HUES48 (cell line): ENCODE data around the gene COL8A1.
A peak's percentile ranks its signal among the peaks of the same experiment; 100 is the strongest.

Experiments
- H3K27ac ChIP-seq: one replicate; pipeline ENCODE4 v1.7.0; 2013; ENCODE audit warnings: low read depth, low read length, inconsistent platforms
- H3K27me3 ChIP-seq: 2 replicates; pipeline ENCODE4 v1.6.1; 2013; ENCODE audit warnings: mild to moderate bottlenecking, low read length; ENCODE audit not compliant: control insufficient read depth, insufficient read depth
- H3K36me3 ChIP-seq: 2 replicates; pipeline ENCODE4 v1.6.1; 2013; ENCODE audit warnings: low read length; ENCODE audit not compliant: control insufficient read depth, insufficient read depth
- H3K4me1 ChIP-seq: 2 replicates; pipeline ENCODE4 v1.6.1; 2013; ENCODE audit warnings: mild to moderate bottlenecking, low read length; ENCODE audit not compliant: control insufficient read depth, insufficient read depth
- H3K4me3 ChIP-seq: 2 replicates; pipeline ENCODE4 v1.5.1; 2013; ENCODE audit warnings: mild to moderate bottlenecking, low read depth, low read length
- H3K9ac ChIP-seq: 2 replicates; pipeline ENCODE4 v1.6.1; 2013; ENCODE audit warnings: mild to moderate bottlenecking, low read depth, low read length, moderate library complexity
- H3K9me3 ChIP-seq: 2 replicates; pipeline ENCODE4 v1.6.1; 2013; ENCODE audit warnings: low read length; ENCODE audit not compliant: control insufficient read depth, insufficient read depth

COL8A1 gene

DNA sequence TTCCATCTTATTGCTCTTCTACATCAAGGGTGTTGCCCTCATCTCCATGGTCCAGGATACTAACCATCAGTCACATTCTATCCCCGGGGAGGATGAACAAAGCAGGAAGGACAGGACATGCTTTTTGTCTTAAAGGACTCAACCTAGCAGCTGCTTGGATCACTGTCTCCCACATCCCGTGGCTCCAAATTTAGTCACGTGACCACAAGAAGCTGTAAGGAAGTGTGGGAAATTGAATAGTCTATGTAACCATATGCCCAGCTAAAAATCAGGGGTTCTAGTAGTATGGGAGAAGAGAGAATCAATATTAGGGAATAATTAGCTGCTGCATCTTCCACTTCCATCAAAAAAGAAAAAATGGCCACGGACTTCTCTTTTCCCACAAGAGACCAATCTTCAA, 161.0 kb downstream of the COL8A1 start:
- Histone ChIP-seq H3K9ac (no peak overlapping the region), H3K9me3 (peaks cover 12% of the 10 kb centered on the region; the same call in 1 of the 2 replicates), H3K27ac (no peak overlapping the region), H3K4me3 (no peak overlapping the region), H3K27me3 (no peaks in the 10 kb centered on the region), H3K4me1 (no peaks in the 10 kb centered on the region), H3K36me3 (no peaks in the 10 kb centered on the region)

DNA sequence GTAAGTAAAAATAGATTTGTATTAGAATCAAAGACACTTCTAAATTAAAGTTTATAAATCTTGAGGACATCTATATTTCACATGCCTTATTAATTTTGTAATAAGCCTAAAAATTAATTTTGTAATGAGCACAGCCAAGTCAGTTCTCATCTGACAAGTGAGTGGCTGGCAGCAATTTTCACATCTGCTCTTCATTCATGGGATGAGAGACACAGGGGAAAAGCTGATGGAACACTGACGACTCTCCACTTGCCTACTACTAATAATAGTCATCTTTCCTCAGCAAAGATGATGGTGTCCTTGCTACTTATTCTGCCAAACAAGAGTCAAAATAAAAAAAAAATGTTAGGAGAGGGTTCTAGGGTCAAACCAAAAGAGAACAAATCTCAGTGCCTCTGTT, 164.9 kb downstream of the COL8A1 start:
- Histone ChIP-seq H3K4me1 (no peaks in the 10 kb centered on the region), H3K36me3 (no peaks in the 10 kb centered on the region)

DNA sequence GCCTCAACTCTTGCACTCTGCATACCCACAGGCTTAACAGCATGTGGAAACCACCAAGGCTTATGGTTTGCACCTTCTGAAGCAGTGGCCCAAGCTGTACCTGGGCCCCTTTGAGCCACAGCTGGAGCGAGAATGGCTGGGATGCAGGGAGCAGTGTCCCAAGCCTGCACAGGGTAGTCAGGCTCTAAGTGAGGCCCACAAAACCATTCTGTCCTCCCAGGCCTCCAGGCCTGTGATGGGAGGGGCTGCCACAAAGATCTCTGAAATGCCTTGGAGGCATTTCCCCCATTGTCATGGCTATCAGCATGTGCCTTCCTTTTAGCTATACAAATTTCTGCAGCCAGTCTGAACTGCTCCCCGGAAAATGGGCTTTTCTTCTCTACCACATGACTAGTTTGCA, 166.8 kb downstream of the COL8A1 start:
- no peaks in the 10 kb centered on the region for H3K36me3 ChIP-seq
- no peak overlapping the region for H3K9ac ChIP-seq
- peaks cover 27% of the 10 kb centered on the region for H3K9me3 ChIP-seq
- H3K27me3 ChIP-seq = no peaks in the 10 kb centered on the region
- no peak overlapping the region for H3K4me3 ChIP-seq
- no peaks in the 10 kb centered on the region for H3K4me1 ChIP-seq
- no peak overlapping the region for H3K27ac ChIP-seq

More for the DNA sequence above, 164.9 kb downstream of the COL8A1 start:
- Histone ChIP-seq H3K9ac (no peak overlapping the region), H3K27me3 (no peaks in the 10 kb centered on the region), H3K27ac (no peak overlapping the region), H3K4me3 (no peak overlapping the region), H3K9me3 (peaks cover 27% of the 10 kb centered on the region)

DNA sequence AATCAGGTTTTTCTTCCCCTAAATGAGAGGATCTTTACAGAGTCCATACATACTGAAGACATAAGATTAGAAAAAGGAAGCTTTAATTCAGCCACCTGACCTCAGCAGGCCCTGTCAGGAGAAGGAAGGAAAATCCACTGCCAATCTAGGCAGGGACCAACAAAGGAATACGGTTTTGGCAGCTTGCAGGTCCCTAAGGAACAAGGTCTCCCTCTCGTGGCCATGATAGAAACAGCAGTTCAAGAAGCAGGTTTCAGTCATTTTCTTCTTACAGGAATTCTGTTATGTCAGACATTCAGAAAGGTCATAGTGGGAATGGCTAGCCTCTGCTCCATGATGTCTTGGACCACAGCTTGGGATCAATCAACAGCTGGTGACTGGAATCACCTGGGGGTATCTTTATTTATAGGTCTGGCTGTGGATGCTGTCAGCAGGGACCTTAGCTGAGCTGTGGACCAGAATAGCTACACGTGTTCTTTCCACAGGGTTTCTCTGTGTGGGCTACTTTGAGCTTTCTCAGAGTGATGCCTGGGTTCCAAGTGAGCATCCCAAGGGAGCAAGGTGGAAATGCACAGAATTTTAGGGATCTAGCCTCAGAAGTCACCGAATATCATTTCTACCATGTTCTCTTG, 169.9 kb downstream of the COL8A1 start:
- no peaks in the 10 kb centered on the region for H3K27me3 ChIP-seq
- H3K27ac ChIP-seq = no peak overlapping the region
- peaks cover 23% of the 10 kb centered on the region for H3K9me3 ChIP-seq
- no peak overlapping the region for H3K9ac ChIP-seq
- H3K4me3 ChIP-seq = no peak overlapping the region
- H3K4me1 ChIP-seq = no peaks in the 10 kb centered on the region
- no peaks in the 10 kb centered on the region for H3K36me3 ChIP-seq

DNA sequence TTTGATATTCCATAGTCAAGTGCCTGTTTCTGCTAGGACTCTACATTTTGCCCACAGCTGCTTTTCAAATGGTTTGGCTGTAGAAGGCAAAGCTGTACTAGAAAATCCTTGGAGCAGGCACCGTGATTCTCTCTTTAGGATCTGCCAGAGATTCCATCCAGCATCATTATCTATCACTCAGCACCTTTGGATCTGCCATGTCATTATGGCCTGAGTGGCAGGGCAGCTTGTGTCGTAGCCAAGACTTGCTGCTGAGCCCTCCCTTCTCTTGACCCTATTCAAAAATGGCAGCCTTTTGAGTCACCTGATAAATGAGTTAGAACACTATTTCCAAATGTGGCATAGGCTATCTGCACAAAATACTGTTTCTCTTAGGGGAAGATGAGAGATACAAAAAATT, 171.2 kb downstream of the COL8A1 start:
- Histone ChIP-seq H3K4me3 (no peak overlapping the region), H3K9me3 (peaks cover 14% of the 10 kb centered on the region), H3K27ac (no peak overlapping the region), H3K36me3 (no peaks in the 10 kb centered on the region), H3K9ac (no peak overlapping the region), H3K27me3 (no peaks in the 10 kb centered on the region), H3K4me1 (no peaks in the 10 kb centered on the region)

DNA sequence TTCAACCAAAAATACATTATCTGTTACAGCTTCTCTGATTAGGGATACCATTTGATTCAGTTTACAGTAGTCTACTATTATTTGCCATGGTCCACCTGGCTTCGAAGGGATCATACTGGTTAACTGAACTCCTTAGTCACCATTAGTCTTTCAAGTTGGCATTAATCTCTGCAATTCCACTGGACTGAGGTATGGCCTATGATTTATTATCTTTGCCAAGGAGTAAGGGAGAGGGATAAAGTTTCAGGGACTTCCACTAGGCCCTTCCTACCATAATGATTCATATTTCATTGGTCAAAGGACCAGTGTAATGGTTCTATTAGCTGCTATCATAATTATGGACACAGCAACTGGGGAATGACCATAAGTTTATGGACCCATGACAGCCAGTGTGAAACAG, 172.0 kb downstream of the COL8A1 start:
- H3K9me3 ChIP-seq = peaks cover 6% of the 10 kb centered on the region
- H3K36me3 ChIP-seq = no peaks in the 10 kb centered on the region
- H3K9ac ChIP-seq = no peak overlapping the region
- no peaks in the 10 kb centered on the region for H3K4me1 ChIP-seq
- H3K27ac ChIP-seq = no peak overlapping the region
- H3K4me3 ChIP-seq = no peak overlapping the region
- H3K27me3 ChIP-seq = no peaks in the 10 kb centered on the region

DNA sequence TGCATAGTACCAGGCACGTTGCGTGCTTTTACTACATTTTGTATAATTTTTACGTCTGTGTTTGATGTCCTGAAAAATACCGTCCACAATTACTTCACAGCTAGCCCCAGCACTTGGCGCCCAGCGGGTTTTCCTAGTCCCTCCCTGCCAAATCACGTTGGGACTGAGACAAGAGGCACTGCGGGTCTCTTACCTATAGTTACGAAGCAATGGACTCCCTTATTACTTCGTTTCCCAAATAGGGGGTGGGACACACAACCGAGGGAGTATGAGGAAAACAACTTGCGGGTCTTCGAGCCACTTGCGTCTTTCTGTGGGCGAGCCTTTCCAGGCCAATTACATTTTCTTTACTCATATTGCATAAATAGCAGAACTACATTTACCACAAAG, 178.6 kb downstream of the COL8A1 start:
- Histone ChIP-seq H3K27me3 (no peaks in the 10 kb centered on the region), H3K4me1 (peaks cover 4% of the 10 kb centered on the region), H3K36me3 (no peaks in the 10 kb centered on the region), H3K9ac (peak overlapping the region; percentile 84), H3K27ac (peak overlapping the region; percentile 55), H3K4me3 (peak overlapping the region; percentile 86), H3K9me3 (no peaks in the 10 kb centered on the region)

DNA sequence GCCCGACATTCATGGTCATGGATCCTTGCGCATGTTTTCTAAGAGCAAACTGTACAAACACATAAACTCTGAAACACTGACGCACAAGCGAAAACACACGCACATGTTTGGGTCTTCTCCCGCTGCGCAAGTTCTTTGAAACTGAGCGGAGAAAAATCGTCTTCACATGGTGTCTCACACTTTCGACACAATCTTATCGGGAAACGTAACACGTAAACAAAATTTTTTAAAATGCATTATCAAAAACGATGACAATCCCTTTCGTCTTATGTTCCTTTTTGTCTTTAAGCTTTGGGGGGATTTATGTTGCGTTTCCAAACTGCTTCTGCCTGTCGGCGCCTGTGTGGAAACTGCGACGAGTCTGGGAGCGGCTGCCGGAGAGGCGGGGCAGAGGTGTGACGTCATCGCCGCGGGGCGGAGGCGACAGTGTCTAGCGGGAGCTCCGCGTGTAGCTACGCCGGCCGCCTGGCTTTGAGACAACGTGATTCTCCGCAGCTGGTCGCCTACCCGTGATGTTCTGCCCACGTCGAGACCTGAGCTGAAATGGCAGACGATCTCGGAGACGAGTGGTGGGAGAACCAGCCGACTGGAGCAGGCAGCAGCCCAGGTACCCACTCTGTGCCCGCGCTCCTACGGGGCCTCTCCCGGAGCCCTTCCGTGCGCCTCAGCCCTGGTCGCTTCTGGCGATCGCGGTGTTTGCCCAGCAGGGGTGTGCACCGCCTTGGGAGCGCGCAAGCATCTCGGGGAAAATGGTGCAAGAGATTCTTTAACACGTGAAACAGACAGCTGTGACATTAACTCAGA, 179.2 kb downstream of the COL8A1 start, which contains the start of gene CMSS1:
CMSS1 (plus strand) TSS at position 426 of the 804 bp plus-strand sequence.
- Histone ChIP-seq H3K9ac (peak within 1 kb of the TSS; percentile 84), H3K27ac (peak within 1 kb of the TSS; percentile 55), H3K36me3 (no peaks in the 10 kb centered on the region), H3K4me3 (peak within 1 kb of the TSS; percentile 86), H3K9me3 (no peaks in the 10 kb centered on the region), H3K4me1 (peaks cover 4% of the 10 kb centered on the region), H3K27me3 (no peaks in the 10 kb centered on the region)

DNA sequence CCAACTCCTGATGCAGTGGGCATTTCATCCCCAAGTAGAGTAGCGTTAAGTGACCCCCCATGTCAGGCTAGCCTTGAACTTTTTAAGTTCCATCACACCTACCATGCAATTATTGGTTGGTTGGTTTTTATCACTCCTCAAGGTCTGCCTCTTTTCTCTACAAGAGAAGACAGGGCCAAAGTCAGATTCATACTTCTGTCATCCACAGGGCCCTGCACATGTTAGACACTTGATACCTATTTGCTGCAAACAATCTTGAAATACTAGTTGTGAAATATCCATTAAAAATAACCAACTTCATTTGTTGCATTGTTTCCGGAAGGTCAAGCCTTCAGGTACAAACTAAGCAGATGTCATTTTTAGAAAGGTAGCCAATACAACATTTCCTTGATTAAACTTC, 180.4 kb downstream of the COL8A1 start:
- Histone ChIP-seq H3K4me3 (peak overlapping the region; percentile 86), H3K27me3 (no peaks in the 10 kb centered on the region), H3K9me3 (no peaks in the 10 kb centered on the region), H3K9ac (no peak overlapping the region), H3K4me1 (peaks cover 8% of the 10 kb centered on the region), H3K27ac (no peak overlapping the region), H3K36me3 (no peaks in the 10 kb centered on the region)

DNA sequence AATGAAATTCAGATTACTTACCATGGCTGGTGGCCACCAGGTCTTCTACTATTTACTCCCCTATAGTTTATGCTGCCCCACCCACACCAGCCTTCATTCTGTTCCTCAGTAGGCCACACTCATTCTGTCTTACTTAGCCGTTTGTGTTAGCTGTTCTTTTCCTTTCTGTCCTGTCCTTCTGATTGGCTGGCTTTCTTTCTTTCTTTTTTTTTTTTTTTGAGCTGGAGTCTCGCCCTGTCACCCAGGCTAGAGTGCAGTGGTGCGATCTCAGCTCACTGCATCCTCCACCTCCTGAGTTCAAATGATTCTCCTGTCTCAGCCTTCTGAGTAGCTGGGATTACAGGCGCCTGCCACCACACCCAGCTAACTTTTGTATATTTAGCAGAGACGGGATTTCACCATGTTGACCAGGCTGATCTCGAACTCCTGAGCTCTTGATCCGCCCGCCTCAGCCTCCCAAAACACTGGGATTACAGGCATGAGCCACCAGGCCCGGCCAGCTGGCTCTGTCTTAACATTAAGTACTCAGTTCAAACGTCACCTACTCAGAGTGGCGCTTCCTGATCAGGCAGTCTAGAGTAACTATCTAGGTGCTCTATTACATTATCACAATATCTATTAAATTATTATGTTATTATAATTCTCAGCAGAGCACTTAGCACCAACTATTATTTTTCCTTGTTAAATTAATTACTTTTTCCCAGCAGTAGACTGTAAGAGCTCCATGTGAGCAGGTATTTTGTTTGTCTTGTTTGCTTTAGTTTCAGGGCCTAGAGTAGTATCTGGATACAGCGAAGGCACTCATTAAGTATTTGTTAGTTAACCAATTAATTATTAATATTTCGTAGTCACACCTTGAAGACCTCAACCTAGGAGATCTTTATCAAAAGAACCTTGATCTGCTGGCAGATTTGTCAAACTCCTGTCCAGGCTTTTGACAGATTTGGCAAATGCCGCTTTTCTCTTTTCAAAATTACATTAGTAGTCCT, 185.6 kb downstream of the COL8A1 start:
- H3K27me3 ChIP-seq = no peaks in the 10 kb centered on the region
- H3K4me3 ChIP-seq = no peak overlapping the region
- no peak overlapping the region for H3K9ac ChIP-seq
- H3K36me3 ChIP-seq = no peaks in the 10 kb centered on the region
- peaks cover 9% of the 10 kb centered on the region; the same call in 1 of the 2 replicates for H3K4me1 ChIP-seq
- H3K27ac ChIP-seq = no peak overlapping the region
- no peaks in the 10 kb centered on the region for H3K9me3 ChIP-seq
